ENCODE data around the gene TNRC6A. TPM values are rescaled to one million over a fixed set of nuclear protein-coding genes. Genes with fewer than 3 reads are reported as not detected.

The TNRC6A gene
- total RNA-seq, 1 donor from 2014 or later, result 92.5 TPM

DNA sequence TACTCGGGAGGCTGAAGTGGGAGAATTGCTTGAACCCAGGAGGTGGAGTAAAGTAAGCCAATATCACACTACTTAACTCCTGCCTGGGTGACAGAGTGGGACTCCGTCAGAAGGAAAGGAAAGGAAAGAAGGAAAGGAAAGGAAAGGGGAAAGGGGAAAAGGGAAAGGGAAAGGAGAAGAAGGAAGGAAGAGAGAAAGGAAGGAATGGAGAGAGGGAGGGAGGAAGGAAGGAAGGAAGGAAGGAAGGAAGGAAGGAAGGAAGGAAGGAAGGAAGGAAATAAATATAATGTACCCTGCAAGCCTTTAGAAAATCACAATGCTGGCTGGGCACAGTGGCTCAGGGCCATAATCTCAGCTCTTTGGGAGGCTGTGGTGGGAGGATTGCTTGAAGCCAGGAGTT lies 143.6 kb downstream of the TNRC6A start:
- Mint-ChIP-seq H3K27ac (no peak overlapping the region), H3K36me3 (ENCODE audit: insufficient read depth) (no peaks in the 10 kb centered on the region), H3K4me3 (ENCODE audit: low read depth) (no peak overlapping the region), H3K4me1 (ENCODE audit: low read depth) (no peaks in the 10 kb centered on the region), H3K27me3 (no peaks in the 10 kb centered on the region), H3K9me3 (ENCODE audit: low read depth) (no peaks in the 10 kb centered on the region)
- DNase-seq (ENCODE audit: low spot score, unreplicated experiment), result no peak
- TF ChIP-seq CTCF (IDR thresholded peaks at IDR 0.05; ENCODE audit: unreplicated experiment), result no peak

DNA sequence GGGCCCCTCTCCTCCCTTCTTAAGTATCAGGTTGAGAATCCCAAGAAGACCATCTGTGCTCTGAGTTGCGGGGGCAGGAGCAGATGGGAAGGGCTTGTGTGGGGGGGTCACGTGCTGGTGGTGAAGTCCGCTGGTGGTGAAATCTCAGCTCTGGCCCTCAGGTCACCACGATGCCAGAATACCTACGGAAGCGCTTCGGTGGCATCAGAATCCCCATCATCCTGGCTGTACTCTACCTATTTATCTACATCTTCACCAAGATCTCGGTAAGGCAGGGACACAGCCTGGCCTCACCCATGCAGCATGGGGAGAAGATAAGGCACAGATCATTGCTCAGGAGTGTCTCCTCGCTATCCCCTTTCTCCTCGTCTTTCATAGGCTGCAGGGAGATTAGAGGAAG lies 146.0 kb downstream of the TNRC6A start:
- no peaks in the 10 kb centered on the region for H3K36me3 Mint-ChIP-seq (ENCODE audit: insufficient read depth)
- no peaks in the 10 kb centered on the region for H3K27me3 Mint-ChIP-seq
- H3K9me3 Mint-ChIP-seq (ENCODE audit: low read depth), result peaks cover 3% of the 10 kb centered on the region
- H3K4me1 Mint-ChIP-seq (ENCODE audit: low read depth), result no peaks in the 10 kb centered on the region
- TF ChIP-seq CTCF (IDR thresholded peaks at IDR 0.05; ENCODE audit: unreplicated experiment), result no peak
- no peak for DNase-seq (ENCODE audit: low spot score, unreplicated experiment)
- H3K27ac Mint-ChIP-seq, result peak overlapping the region; percentile 31
- no peak overlapping the region for H3K4me3 Mint-ChIP-seq (ENCODE audit: low read depth)

Other genes starting within 250 kb of the TNRC6A start
- gene RBBP6, start 190.1 kb upstream of the TNRC6A start, total RNA-seq, result 75.9 and 76.1 TPM in 2 replicates
- 0.38 TPM in 1 of 2 replicates, not detected in the other for gene SLC5A11, start 116.3 kb downstream of the TNRC6A start, total RNA-seq

All from progenitor cell of endocrine pancreas (in vitro differentiated cells).